Coronary artery (tissue), 2 donors: ENCODE data around the gene PRM2.
A peak's percentile ranks its signal among the peaks of the same experiment; 100 is the strongest.

Experiments used
- DNase-seq: peaks from one replicate; pipeline ENCODE4 v3.0.0-alpha.2; 2017; ENCODE audit warnings: low spot score
- H3K27ac ChIP-seq, 2 donors: fragments of 200-600 bp; sonication (generic); one replicate each; pipeline ENCODE4 v1.5.1; 2016 to 2019
- H3K4me3 ChIP-seq: fragments of 200-600 bp; sonication (generic); 2 replicates; pipeline ENCODE4 v1.5.1; 2016; ENCODE audit warnings: mild to moderate bottlenecking, moderate library complexity
- TF ChIP-seq, protein P1 (sequence below): fragments of 200-600 bp; sonication (generic); IDR thresholded peaks from one replicate; pipeline ENCODE4 v1.5.1; 2019; ENCODE audit warnings: antibody characterized with exemption

Gene PRM2

DNA sequence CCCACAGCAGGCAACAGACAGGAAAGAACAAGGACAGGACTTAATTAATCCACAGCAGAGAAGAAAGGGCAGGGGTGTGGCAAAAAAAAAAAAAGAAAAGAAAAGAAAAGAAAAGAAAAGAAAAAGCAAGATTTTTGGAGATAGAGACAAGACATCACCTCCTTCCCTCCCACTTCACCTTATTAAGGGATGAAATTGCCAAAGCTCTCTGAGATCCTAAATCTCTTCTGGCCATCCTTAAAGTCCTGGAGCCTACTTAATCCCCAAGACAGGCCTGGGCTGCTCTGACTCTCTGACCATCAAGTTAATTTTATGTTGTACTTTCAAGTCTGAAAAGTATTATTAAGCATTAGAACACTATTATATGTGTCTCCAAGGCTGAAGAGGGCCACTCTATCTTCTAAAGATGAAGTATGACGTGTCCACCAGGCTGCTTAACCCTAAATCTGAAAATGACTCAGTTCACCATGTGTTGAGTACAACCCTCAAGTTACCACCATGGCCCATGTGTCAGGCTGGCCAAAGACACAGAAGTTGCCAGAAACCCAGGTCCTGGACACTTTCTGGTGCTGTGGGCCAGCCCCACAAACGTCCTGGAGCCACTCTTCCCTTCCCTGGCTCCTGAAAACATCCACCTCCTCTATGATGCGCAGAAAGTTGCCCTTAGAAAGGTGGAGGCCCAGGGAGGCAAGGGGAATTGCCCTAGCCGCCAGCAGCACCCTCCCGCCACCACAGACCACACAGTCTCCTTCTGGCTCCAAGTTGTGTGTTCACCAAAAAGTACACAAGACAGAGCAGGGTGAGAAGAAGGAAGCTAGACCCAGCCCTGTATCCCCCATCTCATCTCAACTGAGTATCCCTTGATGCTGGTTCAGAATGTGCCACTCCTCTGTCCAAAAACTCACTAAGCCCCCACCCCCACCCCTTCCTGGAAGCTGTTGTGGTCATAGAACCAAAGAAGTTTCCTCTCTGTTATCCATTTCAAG lies 23.0 kb downstream of the PRM2 start:
- no peak for DNase-seq
- Histone ChIP-seq H3K4me3 (peak overlapping the region; percentile 41), H3K27ac (peak overlapping the region in 1 of 2 donors; percentile 44)
- TF ChIP-seq, protein P1, sequence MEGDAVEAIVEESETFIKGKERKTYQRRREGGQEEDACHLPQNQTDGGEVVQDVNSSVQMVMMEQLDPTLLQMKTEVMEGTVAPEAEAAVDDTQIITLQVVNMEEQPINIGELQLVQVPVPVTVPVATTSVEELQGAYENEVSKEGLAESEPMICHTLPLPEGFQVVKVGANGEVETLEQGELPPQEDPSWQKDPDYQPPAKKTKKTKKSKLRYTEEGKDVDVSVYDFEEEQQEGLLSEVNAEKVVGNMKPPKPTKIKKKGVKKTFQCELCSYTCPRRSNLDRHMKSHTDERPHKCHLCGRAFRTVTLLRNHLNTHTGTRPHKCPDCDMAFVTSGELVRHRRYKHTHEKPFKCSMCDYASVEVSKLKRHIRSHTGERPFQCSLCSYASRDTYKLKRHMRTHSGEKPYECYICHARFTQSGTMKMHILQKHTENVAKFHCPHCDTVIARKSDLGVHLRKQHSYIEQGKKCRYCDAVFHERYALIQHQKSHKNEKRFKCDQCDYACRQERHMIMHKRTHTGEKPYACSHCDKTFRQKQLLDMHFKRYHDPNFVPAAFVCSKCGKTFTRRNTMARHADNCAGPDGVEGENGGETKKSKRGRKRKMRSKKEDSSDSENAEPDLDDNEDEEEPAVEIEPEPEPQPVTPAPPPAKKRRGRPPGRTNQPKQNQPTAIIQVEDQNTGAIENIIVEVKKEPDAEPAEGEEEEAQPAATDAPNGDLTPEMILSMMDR, result no peak

DNA sequence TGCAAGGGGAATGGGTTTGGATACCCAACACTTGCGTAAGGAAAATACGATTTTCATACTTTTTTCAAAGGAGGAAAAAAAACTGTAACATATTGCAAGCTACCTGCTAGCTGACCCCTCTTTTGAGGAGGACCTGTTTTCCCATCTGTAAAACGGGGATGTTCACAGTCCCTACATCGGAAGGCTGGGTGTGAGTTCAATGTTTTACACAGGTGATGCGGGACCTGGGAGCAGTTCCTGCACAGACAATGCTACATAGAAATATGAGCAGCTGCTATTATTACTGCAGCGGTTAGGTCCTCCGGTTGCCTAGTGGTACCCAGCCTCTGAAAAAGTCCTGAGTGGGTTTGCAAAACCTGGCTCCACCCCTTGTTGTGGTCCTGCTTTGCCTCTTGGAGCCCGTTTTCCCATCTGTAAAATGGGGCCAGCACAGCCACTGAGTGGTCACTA lies 23.8 kb downstream of the PRM2 start:
- no peak for DNase-seq
- Histone ChIP-seq H3K27ac (no peak overlapping the region), H3K4me3 (no peak overlapping the region)
- TF ChIP-seq, protein P1, result no peak

DNA sequence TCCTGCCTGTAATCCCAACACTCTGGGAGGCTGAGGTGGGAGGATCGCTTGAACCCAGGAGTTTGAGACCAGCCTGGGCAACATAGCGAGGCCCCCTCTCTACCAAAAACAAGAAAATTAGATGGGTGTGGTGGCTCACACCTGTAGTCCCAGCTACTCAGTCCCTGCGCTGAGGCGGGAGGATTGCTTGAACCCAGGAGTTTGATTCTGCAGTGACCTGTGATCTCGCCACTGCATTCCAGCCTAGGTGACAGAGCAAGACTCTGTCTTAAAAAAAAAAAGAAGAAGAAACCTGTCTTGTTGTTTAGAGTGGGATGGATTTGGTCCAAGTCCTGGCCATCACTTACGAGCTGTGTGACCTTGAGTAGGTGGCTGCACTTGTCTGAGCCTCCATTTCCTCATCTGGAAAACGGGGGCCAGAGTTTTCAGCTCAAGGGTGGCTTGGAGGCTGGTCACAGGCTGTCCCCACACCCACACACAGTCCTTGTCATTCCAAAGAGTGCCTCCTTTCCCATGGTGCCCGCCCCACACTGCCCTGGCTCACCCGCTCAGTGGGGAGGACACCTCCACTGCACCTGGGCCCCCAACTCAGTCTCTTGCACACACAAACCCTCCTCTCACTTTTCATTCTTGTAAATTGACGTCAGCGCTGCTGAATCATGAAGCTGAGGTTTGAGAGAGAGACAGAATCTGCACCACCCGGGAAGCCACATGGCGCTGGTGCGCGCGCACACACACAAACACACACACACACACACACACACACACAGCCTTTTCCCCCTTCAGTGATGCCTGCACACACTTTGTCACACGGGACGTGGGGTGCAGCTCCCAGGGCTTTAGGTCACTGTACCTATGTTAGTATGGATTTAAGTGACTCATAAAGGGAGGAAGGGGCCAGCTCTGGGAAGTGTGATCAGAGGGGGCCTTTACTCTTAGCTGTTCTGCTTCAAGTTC lies 24.5 kb downstream of the PRM2 start:
- H3K27ac ChIP-seq, result no peak overlapping the region
- no peak for DNase-seq
- TF ChIP-seq, protein P1, result no peak

DNA sequence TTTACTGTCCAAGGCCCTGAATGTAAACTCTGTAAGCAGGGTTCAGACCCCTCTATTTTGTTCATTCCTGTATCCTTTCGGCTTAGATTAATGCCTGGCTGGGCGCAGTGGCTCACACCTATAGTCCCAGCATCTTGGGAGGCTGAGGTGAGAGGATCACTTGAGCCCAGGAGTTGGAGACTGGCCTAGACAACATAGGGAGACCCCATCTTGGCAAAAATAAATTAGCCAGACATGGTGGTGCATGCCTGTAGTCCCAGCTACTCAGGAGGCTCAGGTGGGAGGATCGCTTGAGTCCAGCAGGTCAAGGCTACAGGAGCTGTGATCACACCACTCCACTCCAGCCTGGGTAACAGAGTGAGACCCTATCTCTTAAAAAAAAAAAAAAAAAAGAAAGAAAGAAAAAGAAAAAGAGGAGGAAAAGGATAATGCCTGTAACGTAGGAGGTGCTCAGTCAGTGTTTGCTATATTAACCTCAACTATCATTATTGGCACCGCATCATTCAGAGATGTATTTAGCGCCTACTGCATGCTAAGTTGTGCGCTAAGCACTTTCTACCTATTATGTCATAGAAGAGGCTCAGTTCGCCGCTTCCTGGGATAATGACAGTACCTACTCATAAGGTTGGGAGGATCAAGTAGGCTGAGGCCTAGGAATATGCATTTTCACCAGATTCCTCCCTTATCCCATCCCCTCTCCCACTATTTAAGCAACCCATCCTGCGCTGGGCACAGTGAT lies 25.3 kb downstream of the PRM2 start:
- Histone ChIP-seq H3K4me3 (no peak overlapping the region), H3K27ac (no peak overlapping the region)
- TF ChIP-seq, protein P1, result no peak
- no peak for DNase-seq

More for the DNA sequence above, 24.5 kb downstream of the PRM2 start:
- H3K4me3 ChIP-seq, result no peak overlapping the region

DNA sequence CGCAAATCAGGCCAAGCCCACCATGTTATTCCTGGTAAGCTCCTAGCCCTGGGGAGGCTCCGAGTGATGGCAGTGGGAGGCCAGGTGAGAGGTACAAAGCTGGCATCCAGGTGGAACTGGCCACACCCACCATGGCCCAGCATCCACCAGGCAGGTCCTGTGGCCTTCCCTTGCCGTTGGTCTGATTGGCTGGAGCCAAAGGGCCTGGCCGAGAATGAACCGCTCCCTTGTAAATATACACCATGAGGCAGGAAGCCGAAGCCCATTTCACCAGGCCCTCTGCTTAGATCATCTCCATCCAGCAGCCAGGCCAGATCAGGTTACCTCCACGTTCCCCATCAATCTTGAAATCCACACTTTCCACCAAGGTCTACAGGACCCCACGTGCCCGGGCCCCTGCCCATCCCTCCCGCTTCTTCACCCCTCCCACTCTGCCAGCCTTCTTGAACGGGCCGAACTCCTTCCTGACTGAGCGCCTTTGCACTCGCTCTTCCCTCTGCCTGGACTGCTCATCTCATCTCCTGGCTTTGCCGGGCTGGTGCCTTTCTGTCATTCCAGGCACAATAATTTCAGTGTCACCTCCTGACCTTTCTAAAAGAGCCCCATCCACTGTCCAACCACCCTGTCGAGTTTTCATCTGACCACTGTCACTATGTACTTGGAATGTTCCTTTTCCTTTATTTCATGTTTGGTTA lies 26.0 kb downstream of the PRM2 start:
- Histone ChIP-seq H3K27ac (no peak overlapping the region), H3K4me3 (no peak overlapping the region)
- TF ChIP-seq, protein P1, result no peak
- no peak for DNase-seq
